H9 (cell line): ENCODE measurements around the gene OR2J1. TPM values are rescaled to one million over a fixed set of nuclear protein-coding genes. Genes with fewer than 3 reads are reported as not detected.

Source experiments
- DNase-seq: peaks from one replicate; pipeline ENCODE4 v3.0.0-alpha.2; 2017
- H2AFZ ChIP-seq: one replicate; pipeline ENCODE4 v1.6.1; 2013; ENCODE audit warnings: mild to moderate bottlenecking, low read length, control low read depth, moderate library complexity
- H2AK5ac ChIP-seq: 2 replicates; pipeline ENCODE4 v1.6.1; 2013; ENCODE audit warnings: low read length, control low read depth, mixed read lengths; ENCODE audit not compliant: insufficient read length
- H2BK120ac ChIP-seq: one replicate; pipeline ENCODE4 v1.6.1; 2013; ENCODE audit warnings: low read depth, mild to moderate bottlenecking, low read length, control low read depth, inconsistent platforms; ENCODE audit not compliant: poor library complexity, severe bottlenecking
- H2BK12ac ChIP-seq: 2 replicates; pipeline ENCODE4 v1.6.1; 2013; ENCODE audit warnings: low read length, control low read depth, mixed read lengths, low read depth; ENCODE audit not compliant: insufficient read length
- H2BK15ac ChIP-seq: 2 replicates; pipeline ENCODE4 v1.6.1; 2013; ENCODE audit warnings: low read depth, low read length, control low read depth
- H2BK20ac ChIP-seq: one replicate; pipeline ENCODE4 v1.6.1; 2013; ENCODE audit warnings: low read depth, mild to moderate bottlenecking, low read length, control low read depth, inconsistent platforms; ENCODE audit not compliant: poor library complexity, severe bottlenecking
- H2BK5ac ChIP-seq: 2 replicates; pipeline ENCODE4 v1.6.1; 2013; ENCODE audit warnings: low read length, control low read depth, mixed read lengths; ENCODE audit not compliant: insufficient read length
- H3K14ac ChIP-seq: 2 replicates; pipeline ENCODE4 v1.6.1; 2013; ENCODE audit warnings: low read length, control low read depth; ENCODE audit not compliant: insufficient read depth
- H3K18ac ChIP-seq: 2 replicates; pipeline ENCODE4 v1.6.1; 2013; ENCODE audit warnings: low read depth, mild to moderate bottlenecking, mixed read lengths, low read length, control low read depth; ENCODE audit not compliant: insufficient read length
- H3K23ac ChIP-seq: 2 replicates; pipeline ENCODE4 v1.6.1; 2013; ENCODE audit warnings: low read length, control low read depth, mixed read lengths, low read depth; ENCODE audit not compliant: insufficient read length
- H3K23me2 ChIP-seq: 2 replicates; pipeline ENCODE4 v1.6.1; 2013; ENCODE audit warnings: low read depth, mild to moderate bottlenecking, mixed read lengths, low read length, control low read depth; ENCODE audit not compliant: insufficient read length, poor library complexity, severe bottlenecking
- H3K27ac ChIP-seq: 2 replicates; pipeline ENCODE4 v1.5.1; 2013; ENCODE audit warnings: low read length, control low read depth, mixed read lengths, low read depth; ENCODE audit not compliant: insufficient read length
- H3K27me3 ChIP-seq: 2 replicates; pipeline ENCODE4 v1.6.1; 2013; ENCODE audit warnings: low read length, control low read depth, inconsistent platforms; ENCODE audit not compliant: insufficient read depth
- H3K4ac ChIP-seq: 2 replicates; pipeline ENCODE4 v1.6.1; 2013; ENCODE audit warnings: low read depth, mild to moderate bottlenecking, control low read depth, inconsistent platforms, low read length, moderate library complexity
- H3K4me1 ChIP-seq: 2 replicates; pipeline ENCODE4 v1.6.1; 2013; ENCODE audit warnings: low read length, control low read depth, inconsistent platforms; ENCODE audit not compliant: insufficient read depth
- H3K4me2 ChIP-seq: 2 replicates; pipeline ENCODE4 v1.6.1; 2013; ENCODE audit warnings: low read length, control low read depth, mixed read lengths; ENCODE audit not compliant: insufficient read length, insufficient read depth
- H3K56ac ChIP-seq: 2 replicates; pipeline ENCODE4 v1.6.1; 2013; ENCODE audit warnings: low read depth, mild to moderate bottlenecking, mixed read lengths, low read length, control low read depth; ENCODE audit not compliant: insufficient read length
- H3K79me1 ChIP-seq: 2 replicates; pipeline ENCODE4 v1.6.1; 2013; ENCODE audit warnings: low read depth, mild to moderate bottlenecking, moderate library complexity, low read length, control low read depth, inconsistent platforms; ENCODE audit not compliant: insufficient read depth, poor library complexity, severe bottlenecking
- H3K79me2 ChIP-seq: 2 replicates; pipeline ENCODE4 v1.6.1; 2013; ENCODE audit warnings: low read length, control low read depth, inconsistent platforms; ENCODE audit not compliant: insufficient read depth
- H3K9ac ChIP-seq: 2 replicates; pipeline ENCODE4 v1.6.1; 2013; ENCODE audit warnings: low read length, control low read depth, mixed read lengths; ENCODE audit not compliant: insufficient read length; ENCODE audit errors: extremely low read depth
- H3K9me3 ChIP-seq: one replicate; pipeline ENCODE4 v1.6.1; 2013; ENCODE audit warnings: low read depth, low read length, inconsistent platforms; ENCODE audit not compliant: control insufficient read depth
- H3T11ph ChIP-seq: one replicate; pipeline ENCODE4 v1.6.1; 2013; ENCODE audit warnings: mild to moderate bottlenecking, low read length, control low read depth, inconsistent platforms
- H4K20me1 ChIP-seq: one replicate; pipeline ENCODE4 v1.6.1; 2013; ENCODE audit not compliant: control insufficient read depth, insufficient read length, insufficient read depth
- H4K5ac ChIP-seq: 2 replicates; pipeline ENCODE4 v1.6.1; 2013; ENCODE audit warnings: low read depth, mild to moderate bottlenecking, mixed read lengths, low read length, control low read depth; ENCODE audit not compliant: insufficient read length
- H4K8ac ChIP-seq: replicated peaks from 2 replicates; pipeline ENCODE4 v1.6.1; 2013; ENCODE audit warnings: low read length, control low read depth, mixed read lengths, low read depth; ENCODE audit not compliant: insufficient read length
- H4K91ac ChIP-seq: 2 replicates; pipeline ENCODE4 v1.6.1; 2013; ENCODE audit warnings: low read depth, mild to moderate bottlenecking, moderate library complexity, mixed read lengths, low read length, control low read depth; ENCODE audit not compliant: insufficient read length
- H3K27ac Mint-ChIP-seq, 3 experiments: 2 replicates in 2 of 3; 3 replicates in 1 of 3; pipeline ENCODE4 v1.8.0; 2020 to 2021; ENCODE audit warnings: mixed read lengths in 3 of 3, mild to moderate bottlenecking in 1 of 3, moderate library complexity in 1 of 3
- H3K27me3 Mint-ChIP-seq: 2 replicates; pipeline ENCODE4 v1.8.0; 2021; ENCODE audit warnings: low read depth, mild to moderate bottlenecking, moderate library complexity, mixed read lengths
- H3K36me3 Mint-ChIP-seq, 3 experiments: 2 replicates in 2 of 3; 3 replicates in 1 of 3; pipeline ENCODE4 v1.8.0; 2020 to 2021; ENCODE audit warnings: low read depth in 3 of 3, mixed read lengths in 3 of 3; ENCODE audit not compliant: insufficient read depth in 1 of 3
- H3K4me1 Mint-ChIP-seq, 2 experiments: 2 replicates each; pipeline ENCODE4 v1.8.0; 2020; ENCODE audit warnings: mixed read lengths in 2 of 2
- H3K4me3 Mint-ChIP-seq, 2 experiments: 2 replicates in 1 of 2; 3 replicates in 1 of 2; pipeline ENCODE4 v1.8.0; 2020 to 2021; ENCODE audit warnings: mild to moderate bottlenecking in 2 of 2, mixed read lengths in 2 of 2, moderate library complexity in 1 of 2
- H3K9me3 Mint-ChIP-seq, 2 experiments: 2 replicates in 1 of 2; 3 replicates in 1 of 2; pipeline ENCODE4 v1.8.0; 2020; ENCODE audit warnings: mild to moderate bottlenecking in 2 of 2, mixed read lengths in 2 of 2, moderate library complexity in 1 of 2
- WGBS: extraction: QIAGEN DNeasy Blood & Tissue Kit; methylation state at CpG from one replicate; pipeline ENCODE4 v1.1.7; 2013; ENCODE audit warnings: missing lambda C conversion rate, low lambda C conversion rate, mixed read lengths; ENCODE audit not compliant: insufficient read length; ENCODE audit errors: extremely low coverage; 5-methylcytosine and 5-hydroxymethylcytosine counted together
- total RNA-seq: library from RNA; stranded (reverse); gene quantifications from 2 replicates; pipeline ENCODE4 v1.2.1, GENCODE V29; 2021
- TF ChIP-seq, protein P1 (sequence below): fragments of 200-600 bp; sonication (generic); conservative IDR thresholded peaks from 3 replicates; pipeline ENCODE4 v1.8.0; 2021; ENCODE audit warnings: antibody characterized with exemption, mild to moderate bottlenecking

Gene OR2J1
- total RNA-seq, 1 experiment from 2014 or later, result not detected

DNA sequence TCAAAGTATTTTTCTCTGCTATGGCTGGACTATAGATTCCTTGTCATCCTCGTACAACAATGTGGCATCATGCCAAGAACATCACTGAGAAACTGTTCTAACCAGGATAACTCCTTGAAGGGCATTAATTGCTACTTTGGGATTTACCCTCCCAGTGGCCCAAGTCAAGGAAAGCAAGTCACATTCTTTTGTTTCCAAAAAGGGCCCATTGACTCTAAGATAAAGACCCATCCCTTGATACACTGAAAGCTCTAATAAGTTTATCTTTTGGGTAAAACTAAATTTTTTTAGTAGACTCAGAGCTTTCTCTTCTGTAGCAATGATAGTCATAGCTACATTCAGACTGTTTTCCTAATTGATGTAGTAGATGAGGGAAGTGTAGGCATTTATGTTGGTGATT, 8.5 kb downstream of the OR2J1 start, which contains the start of gene OR2J3:
TSS of gene OR2J3 (plus strand) at position 301 of the 400 bp plus-strand sequence. CDS start 3,833 bp downstream, outside the sequence.
- Mint-ChIP-seq H3K27me3 (no peaks in the 10 kb centered on the region; the same call in 1 of the 2 replicates), H3K4me3 (no peak within 1 kb of the TSS), H3K4me1 (no peaks in the 10 kb centered on the region), H3K36me3 (no peaks in the 10 kb centered on the region), H3K9me3 (peaks cover 0 to 6% of the 10 kb centered on the region in 2 experiments; a peak in 1 of 5 replicates), H3K27ac (no peak within 1 kb of the TSS)
- Histone ChIP-seq H3K18ac (no peak within 1 kb of the TSS), H3K23me2 (no peaks in the 10 kb centered on the region), H3K4me1 (no peaks in the 10 kb centered on the region), H2AK5ac (no peak within 1 kb of the TSS), H2BK15ac (no peak within 1 kb of the TSS), H3K4me2 (no peak within 1 kb of the TSS), H3K9ac (no peak within 1 kb of the TSS), H2AFZ (no peak within 1 kb of the TSS), H2BK120ac (no peak within 1 kb of the TSS), H4K8ac (no peak within 1 kb of the TSS), H3K23ac (no peak within 1 kb of the TSS), H3K9me3 (no peaks in the 10 kb centered on the region), H2BK12ac (no peak within 1 kb of the TSS), H3K79me2 (no peaks in the 10 kb centered on the region), H3K4ac (no peak within 1 kb of the TSS), H2BK5ac (no peak within 1 kb of the TSS), H3K56ac (no peak within 1 kb of the TSS), H3K79me1 (no peaks in the 10 kb centered on the region), H2BK20ac (no peak within 1 kb of the TSS), H4K91ac (no peak within 1 kb of the TSS), H4K20me1 (no peaks in the 10 kb centered on the region), H3K27me3 (no peaks in the 10 kb centered on the region), H4K5ac (no peak within 1 kb of the TSS), H3K27ac (no peak within 1 kb of the TSS), H3K14ac (no peak within 1 kb of the TSS), H3T11ph (no peak within 1 kb of the TSS)
- WGBS, result no CpG with 5 or more reads among the region's 1 CpG
- TF ChIP-seq, protein P1, sequence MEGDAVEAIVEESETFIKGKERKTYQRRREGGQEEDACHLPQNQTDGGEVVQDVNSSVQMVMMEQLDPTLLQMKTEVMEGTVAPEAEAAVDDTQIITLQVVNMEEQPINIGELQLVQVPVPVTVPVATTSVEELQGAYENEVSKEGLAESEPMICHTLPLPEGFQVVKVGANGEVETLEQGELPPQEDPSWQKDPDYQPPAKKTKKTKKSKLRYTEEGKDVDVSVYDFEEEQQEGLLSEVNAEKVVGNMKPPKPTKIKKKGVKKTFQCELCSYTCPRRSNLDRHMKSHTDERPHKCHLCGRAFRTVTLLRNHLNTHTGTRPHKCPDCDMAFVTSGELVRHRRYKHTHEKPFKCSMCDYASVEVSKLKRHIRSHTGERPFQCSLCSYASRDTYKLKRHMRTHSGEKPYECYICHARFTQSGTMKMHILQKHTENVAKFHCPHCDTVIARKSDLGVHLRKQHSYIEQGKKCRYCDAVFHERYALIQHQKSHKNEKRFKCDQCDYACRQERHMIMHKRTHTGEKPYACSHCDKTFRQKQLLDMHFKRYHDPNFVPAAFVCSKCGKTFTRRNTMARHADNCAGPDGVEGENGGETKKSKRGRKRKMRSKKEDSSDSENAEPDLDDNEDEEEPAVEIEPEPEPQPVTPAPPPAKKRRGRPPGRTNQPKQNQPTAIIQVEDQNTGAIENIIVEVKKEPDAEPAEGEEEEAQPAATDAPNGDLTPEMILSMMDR, result no peak
- no peak for DNase-seq
